Suprapubic skin (tissue), 3 donors: ENCODE results near the gene KLF16.

Source experiments
- POLR2A ChIP-seq, 2 donors: fragments of 450-650 bp; IDR thresholded peaks; one replicate each; pipeline ENCODE4 v1.6.1; 2017; ENCODE audit warnings: antibody characterized with exemption in 2 of 2, mild to moderate bottlenecking in 2 of 2, moderate library complexity in 2 of 2
- TF ChIP-seq, protein P1 (sequence below), 2 donors: fragments of 200-600 bp in 1 of 2; fragments of 450-650 bp in 1 of 2; sonication (generic) in 1 of 2; IDR thresholded peaks; one replicate each; pipeline ENCODE4 v1.5.1; 2016 to 2019; ENCODE audit warnings: antibody characterized with exemption in 2 of 2, mild to moderate bottlenecking in 1 of 2, moderate library complexity in 1 of 2

GRCh38 chr19:1845125-1845515, 18.3 kb downstream of the KLF16 start:
- no peak for TF ChIP-seq POLR2A (IDR thresholded peaks at IDR 0.05)
- TF ChIP-seq, protein P1, sequence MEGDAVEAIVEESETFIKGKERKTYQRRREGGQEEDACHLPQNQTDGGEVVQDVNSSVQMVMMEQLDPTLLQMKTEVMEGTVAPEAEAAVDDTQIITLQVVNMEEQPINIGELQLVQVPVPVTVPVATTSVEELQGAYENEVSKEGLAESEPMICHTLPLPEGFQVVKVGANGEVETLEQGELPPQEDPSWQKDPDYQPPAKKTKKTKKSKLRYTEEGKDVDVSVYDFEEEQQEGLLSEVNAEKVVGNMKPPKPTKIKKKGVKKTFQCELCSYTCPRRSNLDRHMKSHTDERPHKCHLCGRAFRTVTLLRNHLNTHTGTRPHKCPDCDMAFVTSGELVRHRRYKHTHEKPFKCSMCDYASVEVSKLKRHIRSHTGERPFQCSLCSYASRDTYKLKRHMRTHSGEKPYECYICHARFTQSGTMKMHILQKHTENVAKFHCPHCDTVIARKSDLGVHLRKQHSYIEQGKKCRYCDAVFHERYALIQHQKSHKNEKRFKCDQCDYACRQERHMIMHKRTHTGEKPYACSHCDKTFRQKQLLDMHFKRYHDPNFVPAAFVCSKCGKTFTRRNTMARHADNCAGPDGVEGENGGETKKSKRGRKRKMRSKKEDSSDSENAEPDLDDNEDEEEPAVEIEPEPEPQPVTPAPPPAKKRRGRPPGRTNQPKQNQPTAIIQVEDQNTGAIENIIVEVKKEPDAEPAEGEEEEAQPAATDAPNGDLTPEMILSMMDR (IDR thresholded peaks at IDR 0.05) = no peak
